Fibroblast of skin of scalp (primary cell): ENCODE data around the gene PTGFRN.

ENCODE experiments used
- DNase-seq: peaks from one replicate; pipeline ENCODE4 v3.0.0-alpha.2; 2013

Gene PTGFRN

DNA sequence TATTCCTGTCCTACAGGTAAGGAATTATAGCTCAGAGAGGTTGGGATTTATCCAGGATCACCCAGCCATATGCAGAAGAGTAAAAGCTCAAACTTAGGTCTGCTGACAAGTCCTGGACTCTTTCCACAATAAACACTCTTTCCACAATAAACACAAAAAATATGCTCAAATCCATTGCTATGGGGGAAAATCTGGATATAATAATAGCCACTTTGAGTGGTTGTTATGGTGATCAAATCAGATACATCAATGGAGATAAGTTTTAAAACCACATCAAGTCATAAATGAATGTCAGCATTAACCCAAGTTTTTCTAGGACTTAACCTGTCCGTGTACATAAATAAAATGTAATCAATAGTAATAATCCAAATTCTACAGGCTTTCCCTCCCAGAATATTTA is 128.1 kb downstream of the PTGFRN start:
- DNase-seq, result no peak

DNA sequence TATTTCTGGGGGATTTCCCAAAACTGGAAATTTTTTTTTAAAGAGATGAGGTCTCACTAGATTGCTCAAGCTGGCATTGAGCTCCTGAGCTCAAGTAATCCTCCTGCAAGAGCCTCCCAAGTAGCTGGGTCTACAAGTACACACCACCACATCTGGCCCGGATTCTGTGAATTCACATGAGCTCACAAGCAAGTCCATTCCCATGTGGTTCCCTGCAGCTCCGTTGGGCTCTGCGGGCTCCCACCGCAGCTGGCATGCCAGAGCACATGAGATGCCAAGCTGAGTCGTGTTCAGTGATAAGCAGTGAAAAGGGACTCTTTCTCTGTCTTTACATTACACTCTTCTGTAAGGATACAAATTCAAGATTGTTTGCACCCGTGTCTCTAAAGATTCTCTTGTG is 128.5 kb downstream of the PTGFRN start:
- DNase-seq, result no peak
